GM19351 (cell line): ENCODE data around the gene ATXN1.
A peak's percentile ranks its signal among the peaks of the same experiment; 100 is the strongest.

ENCODE experiments used
- ATAC-seq: cut with Tn5 transposase; IDR thresholded peaks from one replicate; pipeline ENCODE4 v1.9.1; 2021; ENCODE audit warnings: mild to moderate bottlenecking, moderate library complexity; ENCODE audit not compliant: unreplicated experiment

ATXN1 gene

DNA sequence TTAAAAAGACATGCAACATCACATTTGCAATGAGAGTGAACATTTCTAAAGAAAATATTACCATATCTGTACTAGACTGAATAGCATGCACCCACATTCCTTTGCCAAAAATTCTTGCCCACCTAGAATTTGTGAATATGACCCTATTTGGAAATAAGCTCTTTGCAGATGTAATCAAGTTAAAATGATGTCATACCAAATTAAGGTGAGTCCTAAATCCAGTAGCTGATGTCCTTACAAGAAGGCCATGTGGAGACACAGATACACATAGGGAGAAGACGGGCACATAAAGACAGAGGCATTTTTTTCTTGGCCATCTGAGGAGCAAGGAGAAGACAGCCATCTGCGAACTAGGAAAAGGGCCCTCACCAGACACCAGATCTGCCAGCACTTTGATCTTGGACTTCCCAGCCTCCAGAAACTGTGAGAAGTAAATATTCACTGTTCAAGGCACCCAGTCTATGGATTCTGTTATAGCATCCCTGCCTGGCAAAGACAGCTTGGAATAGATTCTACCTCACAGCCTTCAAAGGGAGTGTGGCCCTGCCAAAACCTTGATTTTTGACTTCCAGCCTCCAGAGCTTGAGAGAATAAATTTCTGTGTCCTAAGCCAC is 22.8 kb upstream of the ATXN1 start:
- ATAC-seq: no peak

DNA sequence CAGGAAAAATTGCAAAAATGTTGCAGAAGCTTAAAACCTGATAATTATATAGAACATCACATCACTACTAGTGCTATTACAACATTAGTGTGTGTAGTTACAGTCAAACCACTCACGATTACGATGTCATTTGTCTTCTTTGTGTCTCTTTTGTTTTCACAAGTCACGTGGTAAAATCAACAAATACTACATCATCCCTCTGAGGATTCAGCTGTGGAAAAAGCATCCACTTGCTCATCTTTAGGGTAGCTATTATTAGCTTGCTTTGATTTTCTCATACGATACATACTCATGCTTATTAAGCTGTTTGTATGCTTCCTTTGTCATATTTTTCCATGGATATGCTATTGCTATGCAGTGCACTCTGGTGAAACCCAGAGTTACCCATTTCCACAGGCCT is 22.2 kb upstream of the ATXN1 start:
- ATAC-seq: no peak

DNA sequence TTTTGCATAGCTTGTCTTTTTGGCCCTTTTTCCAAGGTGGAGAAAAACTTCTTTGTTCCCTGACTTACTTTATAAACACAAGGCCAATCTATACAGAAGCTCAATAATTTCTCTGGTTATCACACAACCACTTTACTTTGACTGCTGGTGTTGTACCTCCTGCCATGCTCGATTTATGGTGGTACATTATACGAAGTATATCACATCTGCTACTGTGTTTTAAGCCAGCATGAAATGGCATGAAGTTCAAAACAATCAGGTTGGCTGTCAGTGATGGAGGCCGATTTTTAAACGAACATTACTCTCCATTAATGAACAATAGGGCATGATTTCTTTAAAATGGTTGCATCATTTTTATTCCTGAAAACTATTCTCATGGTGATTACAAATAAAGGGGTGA is 21.0 kb upstream of the ATXN1 start:
- ATAC-seq: no peak

DNA sequence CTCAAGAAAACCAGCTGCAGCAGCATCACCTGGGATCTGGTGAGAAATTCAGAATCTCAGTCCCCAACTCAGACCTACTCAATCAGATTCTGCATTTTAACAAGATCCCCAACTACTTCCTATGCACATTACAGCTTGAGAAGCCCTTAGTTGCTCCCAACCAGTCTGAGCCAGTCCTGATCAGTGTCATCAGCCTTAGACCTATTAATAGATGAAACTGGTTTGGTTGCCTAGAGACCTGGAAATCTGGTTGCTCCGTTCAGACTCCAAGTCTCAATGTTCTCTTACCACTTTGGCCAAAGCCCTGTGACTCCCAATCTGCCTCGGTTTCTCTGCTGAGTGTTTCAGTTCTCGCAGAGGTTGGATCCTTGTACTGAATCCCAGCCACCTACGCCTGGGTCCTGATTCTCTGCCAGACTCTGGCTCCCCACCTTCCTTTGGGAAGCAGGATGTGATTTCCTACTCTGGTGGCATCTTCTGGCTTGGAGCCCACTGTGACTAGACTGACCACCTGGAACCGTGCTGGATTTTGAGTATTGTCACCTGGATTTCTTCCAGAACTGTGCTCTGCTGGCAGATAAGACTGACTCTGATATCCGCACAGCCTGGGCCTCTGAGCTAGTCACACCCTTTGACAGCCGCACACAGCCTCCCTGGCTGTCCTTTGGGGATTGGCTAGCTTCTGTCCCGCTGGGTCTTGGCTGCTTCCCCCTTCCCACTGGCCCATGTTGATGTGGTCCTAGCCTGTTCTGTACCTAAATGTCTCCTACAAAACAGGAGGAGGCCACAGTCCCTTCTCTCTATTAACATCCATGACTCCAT is 20.3 kb upstream of the ATXN1 start:
- no peak for ATAC-seq

DNA sequence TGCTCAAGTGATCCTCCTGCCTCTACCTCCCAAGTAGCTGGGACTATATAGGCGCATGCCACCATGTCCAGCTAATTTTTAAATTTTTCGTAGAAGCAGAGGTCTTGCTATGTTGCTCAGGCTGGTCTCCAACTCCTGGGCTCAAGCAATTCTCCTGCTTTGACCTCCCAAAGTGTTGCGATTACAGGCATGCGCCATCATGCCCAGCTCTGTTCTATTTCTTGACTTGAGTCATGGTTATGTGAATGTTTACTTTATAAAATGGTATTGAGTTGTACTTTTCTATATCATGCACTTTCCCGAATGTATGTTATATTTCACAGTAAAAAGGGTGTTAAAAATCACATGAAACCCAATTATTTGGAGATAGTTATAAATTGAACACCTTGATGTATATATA is 17.3 kb upstream of the ATXN1 start:
- ATAC-seq: no peak

DNA sequence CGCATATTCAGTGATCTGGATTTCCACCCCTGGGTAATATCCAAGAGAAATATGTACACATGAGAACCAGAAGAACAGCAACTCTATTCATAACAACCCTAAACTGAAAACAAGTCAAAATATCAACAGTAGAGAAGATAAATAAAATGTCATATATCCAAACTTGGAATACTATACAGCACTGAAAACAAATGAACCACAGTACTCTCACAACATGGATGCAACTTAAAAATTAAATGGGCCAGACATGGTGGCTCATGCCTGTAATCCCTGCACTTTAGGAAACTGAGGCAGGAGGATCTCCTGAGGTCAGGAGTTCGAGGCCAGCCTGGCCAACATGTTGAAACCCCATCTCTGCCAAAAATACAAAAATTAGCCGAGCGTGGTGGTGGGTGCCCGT is 16.5 kb upstream of the ATXN1 start:
- ATAC-seq: no peak

DNA sequence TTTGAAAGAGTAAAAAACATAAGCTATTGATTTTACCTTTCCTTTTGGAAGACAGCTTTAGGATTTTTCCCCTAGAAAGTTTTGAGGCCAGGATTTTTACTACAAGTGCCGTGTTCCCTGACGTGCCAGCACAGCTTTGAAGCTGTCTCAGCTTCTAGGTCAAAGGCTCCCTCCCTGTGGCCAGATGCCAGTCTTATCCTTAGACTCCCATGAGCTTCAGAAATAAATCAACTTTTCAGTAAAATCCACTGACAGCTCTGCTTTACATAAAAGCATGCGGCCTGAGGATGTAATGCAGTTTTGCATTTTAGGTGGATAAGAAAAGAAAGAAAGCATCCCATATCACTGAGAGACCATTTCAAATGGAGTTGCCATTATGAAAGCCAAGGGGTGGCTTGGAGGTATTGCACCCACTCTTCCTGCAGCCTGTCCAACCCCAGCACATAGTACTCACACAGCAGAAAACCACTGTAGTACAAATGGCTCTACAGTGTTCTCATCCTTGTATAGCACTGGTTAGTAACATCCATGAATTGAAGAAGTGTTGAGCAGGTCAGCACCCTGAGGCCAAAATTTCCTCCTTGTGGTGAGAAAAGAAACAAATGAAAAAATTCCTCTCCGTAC is 15.2 kb upstream of the ATXN1 start:
- no peak for ATAC-seq

DNA sequence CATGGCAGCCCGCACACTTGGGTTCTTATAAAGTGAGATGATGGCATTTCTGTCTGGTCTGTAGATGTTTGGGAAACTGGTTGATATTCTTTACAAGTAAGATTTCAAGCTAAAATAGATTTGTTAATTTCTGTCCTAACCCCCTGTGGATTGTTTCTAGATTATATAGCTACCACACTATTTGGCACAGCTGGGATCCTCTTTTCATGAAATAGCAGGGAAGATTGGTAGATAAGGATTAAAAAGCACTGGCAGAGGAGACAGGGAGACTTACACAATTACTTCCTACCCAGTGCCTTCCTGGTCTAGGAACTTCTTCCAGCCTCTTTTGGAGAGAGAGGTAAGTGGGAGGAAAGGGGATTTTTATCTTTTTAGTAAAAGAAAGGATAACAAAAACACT is 13.2 kb upstream of the ATXN1 start:
- no peak for ATAC-seq

DNA sequence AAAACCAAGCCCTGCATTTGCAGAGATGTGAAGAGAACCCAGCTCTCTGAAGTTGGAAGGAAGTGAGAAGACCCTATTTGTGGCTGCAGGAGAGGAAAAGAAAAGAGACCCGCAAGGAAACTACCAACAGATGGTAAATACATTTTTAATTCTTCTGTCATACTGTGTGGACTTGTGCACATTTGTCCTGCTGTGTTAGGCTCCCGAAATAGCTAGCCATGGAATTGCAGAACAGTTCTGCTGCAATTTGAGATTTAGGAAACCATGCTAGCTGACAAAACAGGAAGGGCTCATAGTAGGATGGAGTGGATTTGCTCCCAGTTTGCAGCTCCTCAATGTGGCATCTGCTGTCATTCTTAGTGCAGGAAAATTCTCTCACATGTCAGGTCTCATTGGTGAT is 12.1 kb upstream of the ATXN1 start:
- ATAC-seq: no peak

DNA sequence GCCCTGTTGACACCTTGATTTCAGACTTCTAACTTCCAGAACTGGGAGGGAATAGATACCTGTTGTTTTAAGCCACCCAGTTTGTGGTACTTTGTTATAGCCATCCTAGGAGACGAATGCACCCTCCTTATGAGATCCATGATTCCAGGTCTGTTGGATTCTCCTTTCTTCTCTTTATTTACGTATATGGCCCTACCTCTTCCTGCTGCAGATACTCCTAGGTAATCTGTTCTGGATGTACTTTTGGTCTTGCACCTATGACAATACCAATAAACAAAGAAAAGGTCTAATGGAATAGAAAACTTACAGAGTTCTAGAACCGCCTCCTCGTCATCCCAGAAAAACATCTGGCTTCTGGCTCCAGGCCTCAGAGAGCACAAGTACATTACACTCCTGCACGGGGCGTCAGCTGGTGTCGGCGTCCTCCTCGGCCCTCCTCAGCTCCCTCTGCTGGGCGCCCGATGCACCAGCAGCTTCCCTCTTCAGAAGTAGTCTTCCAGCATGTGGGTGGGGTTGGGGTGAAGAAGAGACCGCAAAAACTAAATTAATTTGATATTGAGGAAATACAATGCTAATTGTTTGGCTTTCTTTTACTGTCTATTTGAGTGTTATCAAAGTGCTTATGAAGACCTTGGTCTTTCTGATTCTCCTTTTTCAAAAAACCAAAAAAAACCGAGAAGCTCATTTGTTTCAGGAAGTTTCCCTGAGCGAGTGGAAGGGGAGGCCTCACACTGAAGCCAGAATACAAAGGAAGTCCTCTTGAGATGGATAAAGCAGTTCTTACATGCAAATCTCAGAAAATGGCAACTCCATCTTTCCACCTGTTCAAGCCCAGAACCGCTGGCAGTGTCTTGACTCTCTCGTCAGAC is 9.7 kb upstream of the ATXN1 start:
- peak; percentile 88 for ATAC-seq

DNA sequence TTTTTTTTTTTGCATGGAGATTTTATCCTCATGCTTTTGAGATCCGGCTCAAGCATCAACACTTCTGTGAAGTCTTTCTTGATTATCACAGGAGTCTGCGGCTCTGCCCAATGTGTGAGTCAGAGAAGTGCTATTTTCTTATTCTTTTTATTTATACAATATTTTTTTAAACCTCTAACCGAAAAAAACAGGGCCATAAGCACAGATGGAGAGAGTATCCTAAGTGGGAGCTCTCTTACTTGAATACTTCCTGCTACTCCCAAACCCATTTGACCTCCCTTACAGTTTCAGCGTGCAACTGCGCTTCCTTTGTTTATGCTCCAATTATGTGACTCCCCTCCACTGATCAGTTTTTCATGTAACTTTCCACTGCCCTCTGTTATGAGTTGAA is 8.7 kb upstream of the ATXN1 start:
- no peak for ATAC-seq

DNA sequence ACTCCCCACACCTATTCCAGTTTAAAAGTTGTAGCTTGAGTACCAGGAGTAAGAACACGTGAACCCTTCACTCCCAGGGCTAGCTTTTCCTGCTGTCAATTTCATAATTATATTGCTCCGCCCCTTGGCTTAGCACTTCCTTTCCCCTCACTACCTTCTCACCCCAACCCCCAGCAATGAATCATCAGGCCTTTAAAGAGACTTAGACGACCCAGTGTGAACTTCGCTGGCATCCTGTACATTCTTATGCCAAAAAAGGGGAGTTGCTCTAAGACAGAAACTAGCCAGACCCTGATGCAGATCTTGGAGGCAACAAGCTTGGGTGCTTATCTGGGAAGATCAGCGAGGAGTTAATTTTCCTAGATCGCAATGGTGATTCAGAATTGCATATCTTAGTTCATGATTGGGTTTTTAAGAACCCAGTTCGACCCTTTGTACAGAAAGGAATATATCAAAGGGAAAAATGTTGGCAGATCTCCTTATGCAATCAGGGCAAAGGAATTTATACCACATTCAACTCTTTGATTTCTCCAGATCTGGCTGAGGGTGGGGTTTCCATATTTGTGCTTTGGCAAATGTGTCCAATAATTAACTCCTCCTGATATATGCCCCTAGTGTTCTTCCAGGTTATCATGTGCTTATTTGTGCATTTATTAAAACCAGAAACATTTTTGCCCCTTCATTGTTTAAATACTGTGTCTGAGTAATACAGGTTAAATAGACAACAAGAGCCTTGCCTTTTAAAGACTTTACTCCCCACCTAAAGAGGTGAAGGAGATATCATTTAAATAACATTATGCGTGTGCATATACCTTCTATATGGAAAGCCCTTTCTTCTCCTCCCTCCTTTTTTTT is 8.1 kb upstream of the ATXN1 start:
- no peak for ATAC-seq

DNA sequence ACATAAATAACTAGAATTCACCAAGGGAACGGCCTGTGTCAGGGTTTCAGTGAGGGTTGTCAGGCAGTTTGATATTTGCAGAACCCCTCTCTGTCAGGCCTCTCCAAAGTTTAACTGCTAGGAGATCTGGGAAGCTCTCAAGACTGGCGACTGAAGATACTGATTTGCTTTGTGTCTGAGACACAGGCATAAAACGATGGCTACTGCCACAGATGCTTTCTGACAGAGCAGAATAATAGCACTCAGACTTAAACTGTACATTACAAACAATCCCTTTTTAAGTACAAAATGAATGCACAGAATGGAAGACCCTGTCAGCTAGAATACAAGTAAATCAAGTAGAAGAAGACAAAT is 7.2 kb upstream of the ATXN1 start:
- no peak for ATAC-seq

DNA sequence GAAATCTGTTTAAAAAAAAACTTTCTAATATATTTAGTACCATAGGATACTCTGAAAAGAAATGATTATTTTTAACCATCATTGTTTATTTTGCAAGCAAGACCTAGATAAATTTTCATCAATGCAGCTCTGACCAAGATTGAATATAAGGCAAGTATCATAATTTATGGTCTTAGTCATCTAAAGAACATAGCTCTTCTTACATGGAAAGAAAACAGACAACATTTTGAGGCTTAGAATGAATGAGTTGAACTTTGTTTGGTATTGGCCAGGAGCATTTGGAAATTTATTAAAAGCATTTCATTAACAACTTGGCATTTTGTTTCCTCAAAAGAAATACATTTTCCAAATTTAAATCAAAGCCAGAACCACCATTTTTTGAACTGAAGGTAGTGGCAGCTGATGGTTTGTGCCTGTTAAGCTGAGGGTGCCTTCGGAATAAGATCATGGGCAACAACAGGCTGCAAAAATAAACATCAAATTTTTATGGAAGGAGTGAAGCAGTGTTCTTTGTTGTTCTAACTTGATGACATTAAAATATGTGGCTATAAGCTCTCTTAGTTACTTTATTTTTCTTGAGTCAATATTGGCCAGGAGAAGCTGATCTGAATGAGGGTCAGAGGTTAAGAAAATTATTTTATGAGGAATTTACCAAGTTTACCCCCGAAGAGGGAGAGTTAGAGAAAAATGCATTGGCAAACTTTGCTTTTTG is 6.7 kb upstream of the ATXN1 start:
- no peak for ATAC-seq

DNA sequence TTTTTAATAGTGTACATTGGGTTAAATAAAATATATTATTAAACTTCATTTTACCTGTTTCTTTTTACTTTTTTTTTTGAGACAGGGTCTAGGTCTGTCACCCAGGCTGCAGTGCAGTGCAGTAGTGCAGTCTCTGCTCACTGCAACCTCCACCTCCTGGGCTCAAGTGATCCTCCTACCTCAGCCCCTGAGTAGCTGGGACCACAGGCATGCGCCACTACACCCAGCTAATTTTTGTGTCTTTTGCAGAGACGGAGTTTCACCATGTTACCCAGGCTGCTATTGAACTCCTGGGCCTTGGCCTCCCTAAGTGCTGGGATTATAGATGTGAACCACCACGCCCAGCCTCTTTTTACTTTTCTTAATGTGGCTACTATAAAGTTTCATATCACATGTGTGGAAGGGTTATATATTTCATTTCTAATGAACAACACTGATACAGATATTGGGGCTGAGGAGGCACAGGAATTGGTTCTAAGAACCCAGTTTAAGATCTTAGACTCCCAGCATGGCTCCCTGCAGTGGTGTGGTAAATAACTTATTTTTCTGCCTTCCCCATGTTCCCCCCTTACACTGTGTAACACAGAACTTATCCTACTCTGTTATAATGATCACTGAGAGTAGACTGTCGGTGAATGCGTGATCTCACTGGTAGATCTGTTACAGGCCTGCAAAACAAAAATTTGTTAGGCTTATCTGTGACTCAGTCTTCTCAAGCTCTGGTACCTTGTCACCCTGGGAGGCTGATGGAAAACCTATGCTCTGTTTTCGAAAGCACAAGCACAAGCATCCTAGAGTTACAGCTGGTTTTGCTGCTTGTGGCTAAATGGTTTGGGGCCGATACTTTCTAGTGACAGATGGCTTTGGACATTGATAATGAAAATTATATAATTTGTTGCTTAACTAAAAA is 5.8 kb upstream of the ATXN1 start:
- ATAC-seq: no peak

DNA sequence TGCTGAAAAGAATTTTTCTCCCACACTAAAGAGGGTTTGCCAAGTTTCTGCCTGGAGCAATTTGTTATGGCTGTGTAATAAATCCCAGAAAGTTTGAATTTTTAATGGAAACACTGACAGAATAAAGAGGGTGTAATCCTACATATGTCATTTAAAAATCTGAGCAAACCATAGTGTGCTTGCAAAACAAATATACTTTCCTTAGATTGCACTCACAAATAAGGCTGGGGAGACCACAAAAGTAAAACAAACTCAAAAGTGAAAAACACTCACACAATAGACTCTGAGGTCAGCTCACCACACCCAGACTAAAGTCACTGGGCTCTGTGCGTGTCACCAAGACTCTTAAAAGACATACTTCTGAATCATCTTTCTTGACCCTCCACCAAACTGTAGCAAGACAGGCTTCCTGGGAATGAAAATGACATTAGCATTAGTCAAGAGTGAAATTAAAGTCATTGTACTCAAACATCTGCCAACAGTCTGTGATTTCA is 4.8 kb upstream of the ATXN1 start:
- no peak for ATAC-seq

DNA sequence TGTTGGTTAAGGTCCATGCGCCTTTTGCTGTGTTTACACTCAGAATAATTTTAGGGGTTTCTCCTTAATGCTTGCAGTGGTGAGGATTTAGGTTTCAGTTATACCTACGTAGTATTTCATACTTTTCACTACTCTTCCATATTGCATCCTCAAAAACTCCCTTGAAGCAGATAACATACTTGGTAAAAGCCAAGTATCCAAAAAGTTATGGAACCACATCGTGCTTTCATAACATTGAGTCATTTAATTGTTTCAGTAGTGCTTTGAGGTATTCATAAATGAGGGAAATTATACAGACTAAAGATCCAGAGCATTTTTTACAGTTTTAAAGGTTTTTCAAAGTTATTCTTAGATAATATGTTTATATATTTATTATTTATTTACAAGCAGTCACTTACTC is 4.0 kb upstream of the ATXN1 start:
- ATAC-seq: no peak

DNA sequence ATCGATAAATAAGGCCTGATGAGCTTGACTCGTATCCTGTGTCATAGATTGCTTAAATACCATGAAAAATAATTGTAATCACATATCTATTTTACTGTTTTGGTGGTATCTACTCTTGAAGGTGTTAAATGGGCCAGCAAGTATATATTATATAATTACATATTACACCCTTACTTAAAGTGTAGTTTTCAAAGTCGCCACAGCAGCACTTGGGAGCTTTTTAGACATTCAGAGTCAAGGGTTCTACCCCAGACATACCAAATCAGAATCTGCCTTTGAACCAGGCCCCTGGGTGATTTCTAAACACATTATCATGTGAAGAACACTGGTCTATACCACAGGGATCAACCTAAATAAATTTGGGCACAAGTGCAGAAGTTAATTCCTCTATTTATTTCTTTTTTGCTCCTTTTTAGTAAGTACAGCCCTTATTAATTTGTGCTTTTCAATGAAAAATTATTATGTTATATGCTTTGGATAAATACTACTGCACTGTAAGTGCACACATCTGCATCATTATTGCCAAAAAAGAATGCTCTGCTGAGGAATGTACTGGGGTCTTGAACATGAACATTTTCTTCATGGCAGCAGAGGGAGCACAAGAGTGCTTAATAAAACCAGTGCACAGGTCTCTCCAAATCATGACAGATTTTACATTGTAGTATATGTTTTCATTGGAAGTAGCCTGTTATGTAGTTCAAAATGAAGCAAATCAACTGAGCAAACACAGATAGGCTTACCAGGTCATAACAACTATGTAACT is 3.1 kb upstream of the ATXN1 start:
- no peak for ATAC-seq
